ENCODE measurements around the gene PLCXD1.
"Not testable (repeated sequence)": the region's sequence is repeated elsewhere in the genome, so short reads cannot be mapped to it uniquely, and the experiment has no call there.

PLCXD1 gene

GRCh38 chrX:292900-293897 lies 12.0 kb downstream of the PLCXD1 start:
- no peak for FAIRE-seq
- no peak for TF ChIP-seq CTCF (IDR thresholded peaks at IDR 0.05; ENCODE audit: insufficient read depth, missing control alignments)
- DNase-seq (ENCODE audit: insufficient read length, low spot score), result no peak

DNA sequence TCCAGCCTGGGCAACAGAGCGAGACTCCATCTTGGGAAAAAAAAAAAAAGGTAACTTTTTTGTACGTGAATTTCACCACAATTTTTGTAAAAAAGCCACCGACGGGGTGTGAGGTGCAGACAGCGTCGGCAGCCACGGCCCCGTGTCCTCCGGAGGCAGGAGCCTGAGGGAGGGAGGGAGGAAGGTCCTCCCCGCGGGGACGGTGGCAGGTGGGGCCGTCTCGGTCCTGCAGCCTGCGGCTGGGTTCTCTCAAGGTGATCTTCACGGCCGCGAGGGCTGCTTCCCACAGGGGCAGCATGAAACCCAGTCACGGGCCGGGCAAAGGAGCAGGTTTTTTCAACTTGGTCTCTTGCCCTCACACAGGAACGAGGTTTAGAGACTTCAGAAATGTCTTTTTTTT lies 14.0 kb downstream of the PLCXD1 start:
- FAIRE-seq, result no peak
- no peak for DNase-seq (ENCODE audit: insufficient read length, low spot score)
- TF ChIP-seq CTCF (IDR thresholded peaks at IDR 0.05; ENCODE audit: insufficient read depth, missing control alignments), result no peak

DNA sequence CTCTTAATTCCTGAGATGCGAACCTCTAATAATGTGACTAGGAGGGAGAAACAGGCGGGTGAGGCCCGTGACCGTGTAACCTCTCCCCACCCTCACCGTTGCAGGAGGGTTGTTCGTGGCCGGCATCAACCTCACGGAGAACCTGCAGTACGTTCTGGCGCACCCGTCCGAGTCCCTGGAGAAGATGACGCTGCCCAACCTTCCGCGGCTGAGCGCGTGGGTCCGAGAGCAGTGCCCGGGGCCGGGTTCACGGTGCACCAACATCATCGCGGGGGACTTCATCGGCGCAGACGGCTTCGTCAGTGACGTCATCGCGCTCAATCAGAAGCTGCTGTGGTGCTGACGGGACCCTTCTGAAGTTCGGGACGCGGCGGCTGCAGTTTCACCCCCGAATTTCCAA lies 17.8 kb downstream of the PLCXD1 start:
- no peak for FAIRE-seq
- no peak for TF ChIP-seq CTCF (IDR thresholded peaks at IDR 0.05; ENCODE audit: insufficient read depth, missing control alignments)
- DNase-seq (ENCODE audit: insufficient read length, low spot score), result no peak

DNA sequence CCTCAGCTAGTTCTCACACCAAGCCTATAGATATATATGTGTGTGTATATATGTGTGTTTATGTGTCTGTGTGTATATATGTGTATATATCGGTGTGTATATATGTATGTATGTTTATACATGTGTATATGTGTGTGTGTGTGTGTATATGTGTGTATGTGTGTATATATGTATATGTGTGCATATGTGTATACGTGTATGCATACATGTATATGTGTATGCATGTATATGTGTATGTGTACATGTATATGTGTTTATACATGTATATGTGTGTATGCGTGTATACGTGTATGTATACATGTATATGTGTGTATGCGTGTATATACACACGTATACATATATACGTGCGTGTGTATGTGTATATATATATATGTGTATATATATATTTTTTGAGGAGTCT lies 19.2 kb downstream of the PLCXD1 start:
- no peak for DNase-seq (ENCODE audit: insufficient read length, low spot score)
- no peak for FAIRE-seq
- no peak for TF ChIP-seq CTCF (IDR thresholded peaks at IDR 0.05; ENCODE audit: insufficient read depth, missing control alignments)

GRCh38 chrX:302975-303374 lies 21.8 kb downstream of the PLCXD1 start:
- FAIRE-seq (no peak), DNase-seq (ENCODE audit: insufficient read length, low spot score) (no peak)

GRCh38 chrX:305781-306613 lies 24.8 kb downstream of the PLCXD1 start:
- not testable (repeated sequence) for FAIRE-seq; DNase-seq (ENCODE audit: insufficient read length, low spot score)

More at GRCh38 chrX:302975-303374, 21.8 kb downstream of the PLCXD1 start:
- no peak for TF ChIP-seq CTCF (IDR thresholded peaks at IDR 0.05; ENCODE audit: insufficient read depth, missing control alignments)

- not testable (repeated sequence) for DNase-seq (ENCODE audit: insufficient read length, low spot score); FAIRE-seq
These were observed 25.6 kb downstream of the PLCXD1 start for GRCh38 chrX:306614-307251.
